ENCODE results near the gene ADAP1. TPM values are rescaled to one million over a fixed set of nuclear protein-coding genes. Genes with fewer than 3 reads are reported as not detected.

ADAP1 gene
- total RNA-seq, 3 donors from 2014 or later: 75.0 to 79.6 (median 79.5) TPM

- no peaks in the 10 kb centered on the region for H3K27me3 Mint-ChIP-seq (ENCODE audit: low read depth)
- no peak overlapping the region for H3K4me3 Mint-ChIP-seq
- no peak for ATAC-seq
- H3K9me3 Mint-ChIP-seq: no peaks in the 10 kb centered on the region
- H3K36me3 Mint-ChIP-seq (ENCODE audit: insufficient read depth): peaks cover 24% of the 10 kb centered on the region
- no peak for DNase-seq
- H3K4me1 Mint-ChIP-seq (ENCODE audit: low read depth): no peaks in the 10 kb centered on the region
Measured at GRCh38 chr7:892648-893593, 61.6 kb downstream of the ADAP1 start.

GRCh38 chr7:891805-892204, 62.7 kb downstream of the ADAP1 start:
- no peaks in the 10 kb centered on the region for H3K27me3 Mint-ChIP-seq (ENCODE audit: low read depth)
- ATAC-seq (no peak), DNase-seq (no peak)
- no peaks in the 10 kb centered on the region for H3K9me3 Mint-ChIP-seq
- no peak overlapping the region for H3K4me3 Mint-ChIP-seq
- peaks cover 25% of the 10 kb centered on the region for H3K36me3 Mint-ChIP-seq (ENCODE audit: insufficient read depth)
- H3K4me1 Mint-ChIP-seq (ENCODE audit: low read depth): no peaks in the 10 kb centered on the region

- Mint-ChIP-seq H3K4me3 (no peak overlapping the region), H3K9me3 (no peaks in the 10 kb centered on the region), H3K27me3 (ENCODE audit: low read depth) (no peaks in the 10 kb centered on the region), H3K4me1 (ENCODE audit: low read depth) (no peaks in the 10 kb centered on the region), H3K36me3 (ENCODE audit: insufficient read depth) (peaks cover 22% of the 10 kb centered on the region)
- ATAC-seq (no peak), DNase-seq (no peak)
Measured at GRCh38 chr7:891291-891690, 63.2 kb downstream of the ADAP1 start.

- Mint-ChIP-seq H3K9me3 (no peaks in the 10 kb centered on the region), H3K36me3 (ENCODE audit: insufficient read depth) (peaks cover 18% of the 10 kb centered on the region), H3K4me3 (no peak overlapping the region), H3K4me1 (ENCODE audit: low read depth) (no peaks in the 10 kb centered on the region), H3K27me3 (ENCODE audit: low read depth) (no peaks in the 10 kb centered on the region)
- ATAC-seq: no peak
- no peak for DNase-seq
Measured at GRCh38 chr7:890868-891267, 63.6 kb downstream of the ADAP1 start.

GRCh38 chr7:889391-889790, 65.1 kb downstream of the ADAP1 start:
- no peak overlapping the region for H3K4me3 Mint-ChIP-seq
- H3K4me1 Mint-ChIP-seq (ENCODE audit: low read depth): peaks cover 6% of the 10 kb centered on the region
- no peak for ATAC-seq
- H3K36me3 Mint-ChIP-seq (ENCODE audit: insufficient read depth): peaks cover 17% of the 10 kb centered on the region
- no peaks in the 10 kb centered on the region for H3K27me3 Mint-ChIP-seq (ENCODE audit: low read depth)
- no peaks in the 10 kb centered on the region for H3K9me3 Mint-ChIP-seq
- DNase-seq: no peak

- H3K9me3 Mint-ChIP-seq: no peaks in the 10 kb centered on the region
- ATAC-seq (no peak), DNase-seq (no peak)
- H3K4me1 Mint-ChIP-seq (ENCODE audit: low read depth): peaks cover 6% of the 10 kb centered on the region
- H3K27me3 Mint-ChIP-seq (ENCODE audit: low read depth): no peaks in the 10 kb centered on the region
- H3K36me3 Mint-ChIP-seq (ENCODE audit: insufficient read depth): peaks cover 17% of the 10 kb centered on the region
- H3K4me3 Mint-ChIP-seq: no peak overlapping the region
Measured at GRCh38 chr7:889025-889390, 65.5 kb downstream of the ADAP1 start.

GRCh38 chr7:888081-889024, 66.1 kb downstream of the ADAP1 start:
- Mint-ChIP-seq H3K36me3 (ENCODE audit: insufficient read depth) (peaks cover 14% of the 10 kb centered on the region), H3K4me1 (ENCODE audit: low read depth) (peaks cover 7% of the 10 kb centered on the region), H3K4me3 (no peak overlapping the region), H3K9me3 (no peaks in the 10 kb centered on the region), H3K27me3 (ENCODE audit: low read depth) (no peaks in the 10 kb centered on the region)
- ATAC-seq (no peak), DNase-seq (no peak)

- peaks cover 13% of the 10 kb centered on the region for H3K4me1 Mint-ChIP-seq (ENCODE audit: low read depth)
Measured at GRCh38 chr7:887488-887820, 67.0 kb downstream of the ADAP1 start.

GRCh38 chr7:886626-887487, 67.6 kb downstream of the ADAP1 start:
- peaks cover 9% of the 10 kb centered on the region for H3K36me3 Mint-ChIP-seq (ENCODE audit: insufficient read depth)
- no peak overlapping the region for H3K4me3 Mint-ChIP-seq
- no peaks in the 10 kb centered on the region for H3K9me3 Mint-ChIP-seq
- DNase-seq: no peak
- H3K27me3 Mint-ChIP-seq (ENCODE audit: low read depth): no peaks in the 10 kb centered on the region
- no peak for ATAC-seq
- peaks cover 18% of the 10 kb centered on the region for H3K4me1 Mint-ChIP-seq (ENCODE audit: low read depth)

More at GRCh38 chr7:887488-887820, 67.0 kb downstream of the ADAP1 start:
- H3K27me3 Mint-ChIP-seq (ENCODE audit: low read depth): no peaks in the 10 kb centered on the region
- DNase-seq (no peak), ATAC-seq (no peak)
- no peak overlapping the region for H3K4me3 Mint-ChIP-seq
- H3K9me3 Mint-ChIP-seq: no peaks in the 10 kb centered on the region
- peaks cover 9% of the 10 kb centered on the region for H3K36me3 Mint-ChIP-seq (ENCODE audit: insufficient read depth)

GRCh38 chr7:885893-886625, 68.4 kb downstream of the ADAP1 start:
- Mint-ChIP-seq H3K36me3 (ENCODE audit: insufficient read depth) (peaks cover 11% of the 10 kb centered on the region), H3K4me3 (no peak overlapping the region), H3K27me3 (ENCODE audit: low read depth) (no peaks in the 10 kb centered on the region), H3K4me1 (ENCODE audit: low read depth) (peaks cover 20% of the 10 kb centered on the region), H3K9me3 (no peaks in the 10 kb centered on the region)
- ATAC-seq: no peak
- no peak for DNase-seq

- DNase-seq: no peak
- no peaks in the 10 kb centered on the region for H3K27me3 Mint-ChIP-seq (ENCODE audit: low read depth)
- H3K4me3 Mint-ChIP-seq: no peak overlapping the region
- H3K36me3 Mint-ChIP-seq (ENCODE audit: insufficient read depth): peaks cover 11% of the 10 kb centered on the region
- peaks cover 24% of the 10 kb centered on the region for H3K4me1 Mint-ChIP-seq (ENCODE audit: low read depth)
- H3K9me3 Mint-ChIP-seq: no peaks in the 10 kb centered on the region
- no peak for ATAC-seq
Measured at GRCh38 chr7:885261-885892, 69.1 kb downstream of the ADAP1 start.

GRCh38 chr7:884191-885003, 70.1 kb downstream of the ADAP1 start:
- Mint-ChIP-seq H3K27me3 (ENCODE audit: low read depth) (no peaks in the 10 kb centered on the region), H3K4me3 (no peak overlapping the region), H3K4me1 (ENCODE audit: low read depth) (peaks cover 30% of the 10 kb centered on the region), H3K9me3 (no peaks in the 10 kb centered on the region), H3K36me3 (ENCODE audit: insufficient read depth) (peaks cover 11% of the 10 kb centered on the region)
- ATAC-seq (no peak), DNase-seq (no peak)

Measured in activated T-cell treated with anti-CD3 and anti-CD28 coated beads, Interleukin-2, amount 50 U/mL, for 4 hours (primary cell).